Activated effector memory CD4-positive, alpha-beta T cell treated with anti-CD3 and anti-CD28 coated beads, Interleukin-2, amount 50 U/mL, for 16 hours (primary cell): ENCODE data around the gene PLCB1.
"Not testable (repeated sequence)": the region's sequence is repeated elsewhere in the genome, so short reads cannot be mapped to it uniquely, and the experiment has no call there.

ENCODE experiments used
- DNase-seq: peaks from one replicate; pipeline ENCODE4 v3.0.0-alpha.2; 2020

PLCB1 gene

DNA sequence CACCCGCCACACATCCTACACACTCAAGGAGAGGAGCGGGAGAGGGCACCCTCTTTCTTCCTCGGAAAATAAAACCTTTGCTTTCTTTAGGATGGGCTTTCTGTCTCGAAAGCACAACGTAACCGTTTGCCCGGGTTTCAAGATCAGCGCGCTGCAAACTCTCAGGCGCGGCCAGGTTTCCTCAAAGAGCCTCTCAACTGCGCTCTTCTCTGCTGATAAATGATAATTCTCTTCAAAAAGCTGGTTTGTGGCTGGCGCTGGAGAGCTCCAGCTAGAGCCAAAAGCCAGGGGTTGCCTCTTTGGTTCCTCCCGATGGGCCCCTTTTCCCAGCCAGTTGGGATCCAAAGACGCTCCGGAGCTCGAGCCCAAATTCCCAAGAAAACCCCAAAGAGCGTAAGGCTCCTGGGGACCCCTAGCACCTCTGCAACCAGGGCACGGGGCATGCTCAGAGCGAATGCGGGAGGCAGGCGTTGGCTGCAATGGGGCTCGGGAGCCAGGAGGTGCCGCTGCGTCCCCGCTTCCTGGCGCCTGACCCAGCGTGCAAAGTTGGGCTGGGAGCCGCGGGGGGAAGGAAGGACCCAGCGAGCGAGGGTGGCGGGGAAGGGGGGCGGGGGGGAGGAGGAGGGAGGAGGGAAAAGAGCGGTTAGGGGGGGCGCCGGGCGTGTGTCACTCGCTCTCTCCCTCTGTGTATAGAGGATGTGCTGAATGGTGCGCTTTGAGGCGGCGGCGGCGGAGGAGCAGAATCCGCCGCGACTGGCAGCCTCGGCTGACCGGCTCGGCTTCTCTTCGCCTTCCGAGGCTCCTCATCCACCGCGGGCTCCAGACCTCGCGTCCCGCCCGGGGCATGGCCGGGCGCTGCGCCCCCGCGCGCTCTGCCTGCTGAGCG is at the start of gene PLCB1:
TSS of gene PLCB1 (plus strand) at position 669 of the 886 bp plus-strand sequence. CDS start 386 bp downstream, outside the sequence.
- DNase-seq, result peak; percentile 88

DNA sequence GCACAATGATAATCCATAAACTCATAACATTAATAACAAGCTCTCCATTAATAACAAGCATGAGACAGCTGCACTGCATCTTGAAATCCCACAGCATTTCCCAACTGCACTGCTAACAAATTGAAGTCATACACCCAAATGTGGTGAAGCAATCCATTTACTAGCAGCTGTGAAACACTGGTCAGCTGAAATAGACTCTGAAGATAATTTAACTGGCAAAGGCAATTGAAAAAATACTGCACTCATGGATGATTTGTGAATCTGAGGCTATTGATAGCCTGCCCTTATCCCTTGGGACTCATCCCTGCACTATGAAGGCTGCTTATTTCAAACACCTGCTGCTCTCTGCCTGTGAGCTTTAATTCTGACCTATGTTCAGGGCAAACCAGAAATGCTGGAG is 49.1 kb upstream of the PLCB1 start:
- no peak for DNase-seq

DNA sequence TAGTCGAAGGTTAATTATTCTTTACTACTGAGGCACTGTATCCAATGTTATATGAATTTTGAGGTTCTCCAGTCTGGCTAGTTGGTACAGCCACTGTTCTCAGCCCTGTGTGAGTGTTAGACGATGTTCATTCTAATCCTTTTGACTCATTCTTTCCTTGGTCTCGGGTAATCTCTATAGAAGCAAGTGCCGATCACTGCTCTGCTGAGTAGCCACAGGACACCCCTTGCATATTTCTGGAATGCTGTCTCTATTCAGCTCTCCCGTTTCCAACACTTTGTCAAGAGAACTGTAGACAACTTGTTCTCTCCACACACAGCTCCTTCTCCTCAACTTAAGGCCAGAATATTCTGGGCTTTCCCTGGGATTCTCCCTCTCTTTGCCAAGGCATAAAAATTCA is 42.4 kb upstream of the PLCB1 start:
- no peak for DNase-seq

DNA sequence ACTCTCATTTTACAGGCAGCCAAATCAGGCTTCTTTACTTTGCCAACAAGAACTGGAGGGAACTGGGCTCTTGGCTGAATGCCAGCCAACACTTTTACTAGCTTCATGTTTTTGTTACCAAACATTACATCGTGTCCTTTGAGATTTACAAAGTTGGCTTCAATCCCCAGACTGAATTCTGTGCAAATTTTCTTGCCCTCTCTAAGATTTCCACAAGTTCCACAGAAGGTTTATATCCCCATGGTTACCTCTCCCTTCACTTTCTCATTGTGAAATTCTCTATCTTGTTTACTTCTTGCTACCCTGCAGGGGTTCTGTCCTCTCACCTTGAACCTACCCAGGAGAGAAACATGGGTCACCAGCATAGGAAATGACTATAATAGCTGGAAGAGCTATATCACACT is 37.6 kb upstream of the PLCB1 start:
- DNase-seq, result no peak

- no peak for DNase-seq
Observed at GRCh38 chr20:8094850-8095249, 37.2 kb upstream of the PLCB1 start.

DNA sequence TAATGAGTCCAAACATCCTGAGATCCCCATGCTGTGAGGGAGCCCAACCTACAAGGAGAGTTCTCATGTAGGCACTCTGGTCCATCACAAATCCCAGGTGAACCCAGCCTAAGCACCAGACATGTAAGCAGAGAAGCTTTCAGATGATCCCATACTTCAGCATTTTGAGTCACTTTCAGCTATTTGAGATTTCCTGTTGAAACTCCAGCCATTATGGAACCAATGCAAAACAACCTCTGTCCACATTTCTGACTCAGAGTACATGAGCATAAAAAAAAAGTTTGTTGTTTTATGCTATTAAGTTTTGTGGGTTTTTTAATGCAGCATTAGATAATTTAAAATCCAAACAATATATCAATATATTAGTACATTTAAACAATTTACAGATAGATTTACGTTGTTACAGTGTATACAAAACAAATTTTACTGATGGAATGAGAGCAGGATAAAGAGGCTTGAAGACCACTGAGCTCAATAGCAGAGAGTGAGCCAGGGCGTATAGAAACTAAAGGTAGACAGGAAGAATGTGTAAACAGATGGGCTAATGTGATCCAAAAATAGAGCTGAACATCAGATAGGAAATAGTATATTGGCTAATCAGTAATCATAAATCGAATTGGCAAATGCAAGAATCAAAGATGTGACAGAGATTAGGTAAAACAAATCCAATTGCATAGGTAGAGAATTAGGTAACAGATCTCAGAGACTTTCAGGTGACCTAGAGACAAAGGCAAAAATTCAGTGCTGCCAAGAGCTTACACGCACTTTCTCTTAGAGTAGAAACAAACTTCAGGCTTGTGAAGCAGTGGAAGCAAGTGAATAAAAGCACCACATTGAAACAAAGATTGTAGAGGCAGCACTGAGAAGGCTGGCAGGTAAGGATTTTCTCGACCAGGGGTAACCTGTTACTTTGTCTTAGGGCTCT is 36.2 kb upstream of the PLCB1 start:
- no peak for DNase-seq

DNA sequence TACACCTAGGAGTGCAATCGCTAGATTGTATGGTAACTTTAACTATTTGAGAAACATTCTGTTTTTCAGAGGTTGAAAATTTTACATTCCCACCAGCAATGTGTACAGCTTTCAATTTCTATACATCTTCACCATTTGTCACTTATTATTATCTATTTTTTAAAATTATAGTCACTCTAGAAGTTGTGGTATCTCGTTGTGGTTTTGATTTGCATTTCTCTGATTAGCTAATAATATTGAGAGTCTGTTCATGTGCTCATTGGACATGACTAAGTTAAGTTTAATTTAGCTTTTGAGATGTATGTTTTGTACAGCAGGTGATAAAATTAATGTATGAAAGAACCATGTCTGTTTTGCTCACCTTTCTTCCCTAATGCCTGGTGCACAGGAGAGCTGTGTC is 34.8 kb upstream of the PLCB1 start:
- DNase-seq, result no peak

DNA sequence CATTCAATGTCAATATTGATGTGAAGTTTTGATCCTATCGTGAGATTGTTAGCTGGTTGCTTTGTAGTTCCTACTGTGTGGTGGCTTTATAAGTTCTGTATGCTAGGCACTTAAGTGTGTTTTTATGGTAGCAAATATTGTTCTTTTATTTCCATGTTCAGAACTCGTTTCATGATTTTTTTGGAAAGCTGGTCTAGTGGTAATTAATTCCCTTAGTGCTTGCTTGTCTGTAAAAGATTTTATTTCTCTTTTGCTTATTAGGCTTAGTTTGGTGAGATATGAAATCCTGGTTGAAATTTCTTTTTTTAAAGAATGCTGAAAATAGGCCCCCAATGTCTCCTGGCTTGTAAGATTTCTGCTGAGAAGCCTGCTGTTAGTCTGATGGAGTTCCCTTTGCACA is 27.8 kb upstream of the PLCB1 start:
- no peak for DNase-seq

GRCh38 chr20:8114612-8115011 is 17.5 kb upstream of the PLCB1 start:
- not testable (repeated sequence) for DNase-seq

GRCh38 chr20:8115436-8115835 is 16.6 kb upstream of the PLCB1 start:
- no peak for DNase-seq

- no peak for DNase-seq
Observed at GRCh38 chr20:8116067-8116811, 15.8 kb upstream of the PLCB1 start.

GRCh38 chr20:8117636-8118035 is 14.4 kb upstream of the PLCB1 start:
- no peak for DNase-seq

DNA sequence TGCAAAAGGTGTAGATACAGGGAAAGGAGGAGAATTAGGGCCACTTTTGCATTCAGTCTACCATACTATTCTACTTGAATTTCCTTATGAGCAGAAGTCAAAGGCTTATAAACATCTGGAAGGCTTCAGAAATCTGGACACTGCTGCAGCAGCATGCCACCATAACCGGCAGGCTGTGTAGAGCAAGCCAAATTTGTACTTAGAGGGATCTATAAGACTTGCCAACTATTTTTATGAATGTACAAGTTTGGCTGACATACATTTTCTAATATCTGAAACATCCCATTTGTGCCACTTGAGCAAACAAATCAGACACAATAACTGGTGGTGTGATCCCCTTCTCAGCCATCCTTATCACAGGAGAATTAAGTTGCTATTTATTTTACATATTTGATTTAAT is 14.0 kb upstream of the PLCB1 start:
- DNase-seq, result no peak

DNA sequence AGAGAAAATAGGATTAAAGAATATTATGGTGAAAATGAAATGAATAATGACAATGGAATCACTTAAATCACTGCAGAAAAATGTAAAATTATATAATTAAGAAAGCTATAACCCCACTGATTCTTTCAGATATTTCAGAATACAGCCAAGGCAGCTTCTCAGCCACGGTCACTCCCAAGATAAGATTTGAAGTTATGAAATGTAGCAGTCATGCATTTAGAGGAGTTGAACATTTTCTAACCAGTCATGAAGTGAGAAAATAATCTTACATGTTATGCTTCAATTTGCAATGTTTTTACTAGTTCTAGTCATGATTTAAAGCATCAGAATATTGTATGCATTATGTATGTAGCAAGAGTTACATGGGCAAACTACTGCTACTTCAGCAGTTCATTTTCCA is 13.3 kb upstream of the PLCB1 start:
- no peak for DNase-seq

DNA sequence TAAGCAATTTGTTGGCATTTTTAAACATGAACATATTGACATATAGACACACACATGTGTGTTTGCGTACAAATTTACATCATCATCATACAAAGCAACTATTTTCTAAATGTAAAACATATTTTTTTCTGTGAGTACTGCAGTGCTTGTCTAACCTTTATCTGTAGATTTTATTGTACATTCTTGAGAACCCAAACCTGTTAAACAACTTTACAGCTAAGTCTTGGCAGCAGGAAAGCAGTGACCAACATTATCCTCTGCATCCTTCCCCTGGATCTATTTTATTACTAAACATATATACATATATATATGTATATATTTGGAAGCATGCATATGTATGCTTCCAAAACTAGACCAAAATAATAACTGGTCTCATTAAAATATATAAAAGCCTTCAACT is 10.4 kb upstream of the PLCB1 start:
- no peak for DNase-seq

DNA sequence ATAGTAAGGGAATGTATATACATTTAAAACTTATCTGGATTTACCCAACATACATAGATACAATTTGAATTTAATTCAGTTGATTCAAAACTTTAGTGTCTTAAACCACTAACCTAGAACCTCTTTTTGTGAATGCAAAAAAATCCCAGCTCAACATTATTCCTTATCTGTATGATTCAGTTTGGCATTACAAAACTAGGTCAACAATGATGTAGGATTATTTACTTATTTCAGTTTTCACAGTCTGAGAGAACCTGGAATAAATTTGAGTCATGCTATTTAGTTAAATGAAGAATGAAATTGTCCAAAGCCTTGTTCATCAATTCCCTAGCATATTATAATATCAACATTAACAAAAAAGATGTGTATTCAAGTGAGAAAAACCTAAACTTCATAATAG is 7.4 kb upstream of the PLCB1 start:
- DNase-seq, result no peak

GRCh38 chr20:8126181-8126580 is 5.9 kb upstream of the PLCB1 start:
- DNase-seq, result no peak

- no peak for DNase-seq
Observed at GRCh38 chr20:8126841-8127378, 5.2 kb upstream of the PLCB1 start.

- DNase-seq, result no peak
Observed at GRCh38 chr20:8127553-8128255, 4.4 kb upstream of the PLCB1 start.

GRCh38 chr20:8128291-8129060 is 3.6 kb upstream of the PLCB1 start:
- no peak for DNase-seq

DNA sequence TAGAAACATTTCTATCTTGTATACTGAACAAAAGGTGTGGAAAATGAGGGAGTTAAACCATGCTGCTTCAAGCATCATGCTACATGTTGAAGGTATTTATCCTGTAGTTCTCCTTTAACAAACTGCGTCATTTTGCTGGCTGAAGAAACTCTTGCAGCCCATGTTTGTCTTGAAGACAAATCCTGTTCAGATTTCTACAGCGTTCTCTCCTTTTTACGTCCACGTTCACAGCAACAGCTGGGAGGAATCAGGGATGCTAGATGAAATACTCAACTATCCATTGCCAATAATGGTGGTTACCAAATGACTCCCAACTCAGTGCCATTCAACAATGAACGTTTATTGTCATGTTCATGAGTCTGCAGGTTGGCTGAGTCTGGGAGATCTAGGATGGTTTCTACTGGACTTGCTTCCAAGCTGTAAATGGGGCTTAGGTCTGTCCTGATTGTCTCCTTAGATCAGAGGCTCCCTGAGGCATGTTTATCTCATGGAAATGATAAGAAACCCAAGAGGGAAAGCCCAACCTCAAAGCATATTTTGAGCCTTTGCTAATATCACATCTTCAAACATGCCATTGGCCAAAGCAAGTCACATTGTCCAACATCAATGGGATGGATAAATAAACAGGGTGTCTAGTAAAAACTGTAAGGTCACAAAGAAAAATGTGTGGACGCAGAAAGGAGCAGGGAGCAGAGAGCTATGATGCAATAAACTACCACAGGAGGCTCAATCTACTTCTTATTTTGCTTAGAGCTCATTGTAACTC is 2.7 kb upstream of the PLCB1 start:
- DNase-seq, result no peak
